SK-N-SH (cell line): ENCODE measurements around the gene PPP1R16B. TPM values are rescaled to one million over a fixed set of nuclear protein-coding genes. Genes with fewer than 3 reads are reported as not detected.

Experiments used
- CTCF ChIA-PET: fragments of 300-600, 350-600 bp; formaldehyde crosslinking; extraction: SDS; loops from one replicate; lab custom pipeline; 2021; lab: Yijun Ruan, JAX
- POLR2A ChIA-PET: fragments of 350-600 bp; sonication (Branson Sonifier 250); formaldehyde crosslinking; extraction: SDS; loops from one replicate; lab custom pipeline; 2020; ENCODE audit warnings: antibody characterized with exemption, inconsistent platforms; lab: Yijun Ruan, JAX
- DNase-seq: peaks from one replicate; pipeline ENCODE4 v3.0.0; 2012
- H2AFZ ChIP-seq: fragments of 200-600 bp; sonication (generic); 2 replicates; pipeline ENCODE4 v1.8.1; 2016; ENCODE audit warnings: antibody characterized with exemption, mild to moderate bottlenecking, low read depth
- H3F3A ChIP-seq: fragments of 200-600 bp; sonication (generic); replicated peaks from 2 replicates; pipeline ENCODE3; 2016; ENCODE audit warnings: antibody characterized with exemption, mild to moderate bottlenecking; ENCODE audit not compliant: insufficient read depth
- H3K27ac ChIP-seq, 2 experiments: fragments of 200-500 bp in 1 of 2; fragments of 200-600 bp in 1 of 2; sonication (Bioruptor generic) in 1 of 2; sonication (generic), shearing (Covaris generic) in 1 of 2; 2 replicates each; pipeline versions ENCODE4 v1.5.1 to v1.6.1; 2014 to 2016; ENCODE audit warnings: low read depth in 2 of 2, inconsistent platforms in 1 of 2, low read length in 1 of 2, mild to moderate bottlenecking in 1 of 2, mixed read lengths in 1 of 2
- H3K27me3 ChIP-seq: fragments of 200-600 bp; sonication (generic), shearing (Covaris generic); 2 replicates; pipeline ENCODE4 v1.6.1; 2016; ENCODE audit warnings: mixed run types; ENCODE audit not compliant: insufficient read depth
- H3K36me3 ChIP-seq, 2 experiments: fragments of 200-500 bp in 1 of 2; fragments of 200-600 bp in 1 of 2; sonication (Bioruptor generic) in 1 of 2; sonication (generic) in 1 of 2; replicated peaks in 1 of 2; 2 replicates each; pipeline versions ENCODE3 to v1.5.1; 2014 to 2016; ENCODE audit warnings: low read length in 1 of 2, mild to moderate bottlenecking in 1 of 2; ENCODE audit not compliant: insufficient read depth in 2 of 2, control insufficient read depth in 1 of 2
- H3K4me1 ChIP-seq, 2 experiments: fragments of 200-500 bp in 1 of 2; fragments of 200-600 bp in 1 of 2; sonication (Bioruptor generic) in 1 of 2; sonication (generic), shearing (Covaris generic) in 1 of 2; 2 replicates each; pipeline versions ENCODE4 v1.5.1 to v1.6.1; 2014 to 2016; ENCODE audit warnings: low read depth in 1 of 2, low read length in 1 of 2, mixed run types in 1 of 2; ENCODE audit not compliant: insufficient read depth in 2 of 2, control insufficient read depth in 1 of 2
- H3K4me2 ChIP-seq: fragments of 200-600 bp; sonication (generic), shearing (Covaris generic); 2 replicates; pipeline ENCODE4 v1.6.1; 2017; ENCODE audit warnings: mixed run types
- H3K4me3 ChIP-seq, 2 experiments: fragments of 200-500 bp in 1 of 2; fragments of 200-600 bp in 1 of 2; sonication (Bioruptor generic) in 1 of 2; sonication (generic), shearing (Covaris generic) in 1 of 2; 2 replicates each; pipeline versions ENCODE4 v1.5.1 to v1.8.1; 2014 to 2016; ENCODE audit warnings: low read depth in 2 of 2, inconsistent platforms in 1 of 2, low read length in 1 of 2, mild to moderate bottlenecking in 1 of 2, mixed read lengths in 1 of 2, moderate library complexity in 1 of 2
- H3K79me2 ChIP-seq: fragments of 200-600 bp; sonication (generic); 2 replicates; pipeline ENCODE4 v1.8.1; 2017; ENCODE audit warnings: mild to moderate bottlenecking; ENCODE audit not compliant: insufficient read depth
- H3K9ac ChIP-seq: fragments of 200-600 bp; sonication (generic); 2 replicates; pipeline ENCODE4 v1.6.1; 2017; ENCODE audit warnings: mixed run types
- H3K9me2 ChIP-seq: fragments of 200-600 bp; sonication (generic); 2 replicates; pipeline ENCODE4 v1.6.1; 2017; ENCODE audit warnings: mixed run types
- H3K9me3 ChIP-seq: fragments of 200-600 bp; sonication (generic); 2 replicates; pipeline ENCODE4 v1.6.1; 2017; ENCODE audit warnings: mixed run types, mild to moderate bottlenecking, moderate library complexity
- H4K20me1 ChIP-seq: fragments of 200-600 bp; sonication (generic); 2 replicates; pipeline ENCODE4 v1.6.1; 2017; ENCODE audit warnings: mild to moderate bottlenecking, mixed run types; ENCODE audit not compliant: insufficient read depth
- CHD2 ChIP-seq: fragments of 150-350 bp; IDR thresholded peaks from 2 replicates; pipeline ENCODE4 v1.6.1; 2018; ENCODE audit warnings: low read length; ENCODE audit not compliant: partially characterized antibody
- EP300 ChIP-seq, 2 experiments: IDR thresholded peaks; 2 replicates each; pipeline versions ENCODE4 v1.4.0 to v1.6.1; 2012; ENCODE audit warnings: borderline replicate concordance in 1 of 2, low read depth in 1 of 2, low read length in 1 of 2
- EZH2phosphoT487 ChIP-seq: fragments of 200-600 bp; sonication (generic); IDR thresholded peaks from 2 replicates; pipeline ENCODE4 v1.6.1; 2017; ENCODE audit warnings: low read depth, mixed run types, mild to moderate bottlenecking, antibody characterized with exemption, moderate library complexity, borderline replicate concordance
- FOSL2 ChIP-seq: IDR thresholded peaks from 2 replicates; pipeline ENCODE4 v1.4.0; 2012; ENCODE audit warnings: low read depth, mild to moderate bottlenecking, moderate library complexity, borderline replicate concordance
- FOXJ3 ChIP-seq: sonication (generic); formaldehyde crosslinking; IDR thresholded peaks from 2 replicates; pipeline ENCODE4 v1.5.1; 2020; ENCODE audit warnings: mild to moderate bottlenecking, missing genetic modification reagents
- FOXM1 ChIP-seq: IDR thresholded peaks from 2 replicates; pipeline ENCODE4 v1.4.0; 2012; ENCODE audit warnings: low read depth, mild to moderate bottlenecking
- IRF3 ChIP-seq: fragments of 150-350 bp; IDR thresholded peaks from 2 replicates; pipeline ENCODE4 v1.6.1; 2016; ENCODE audit warnings: mild to moderate bottlenecking, low read depth, low read length
- JUND ChIP-seq: IDR thresholded peaks from 2 replicates; pipeline ENCODE4 v1.4.0; 2012
- MEF2A ChIP-seq: IDR thresholded peaks from 2 replicates; pipeline ENCODE4 v1.4.0; 2012; ENCODE audit warnings: low read depth, borderline replicate concordance
- NFIC ChIP-seq: IDR thresholded peaks from 2 replicates; pipeline ENCODE4 v1.4.0; 2012; ENCODE audit warnings: borderline replicate concordance
- NRF1 ChIP-seq: IDR thresholded peaks from 2 replicates; pipeline ENCODE4 v1.6.1; 2012; ENCODE audit warnings: low read depth, mild to moderate bottlenecking, low read length
- PBX3 ChIP-seq: IDR thresholded peaks from 2 replicates; pipeline ENCODE4; 2012
- POLR2AphosphoS5 ChIP-seq: IDR thresholded peaks from 2 replicates; pipeline ENCODE4 v1.6.1; 2012; ENCODE audit warnings: low read depth, low read length
- RAD21 ChIP-seq: IDR thresholded peaks from 2 replicates; pipeline ENCODE4 v1.6.1; 2012; ENCODE audit warnings: mild to moderate bottlenecking, low read length
- RCOR1 ChIP-seq: fragments of 150-350 bp; IDR thresholded peaks from 2 replicates; pipeline ENCODE4 v1.6.1; 2017; ENCODE audit warnings: antibody characterized with exemption, low read length
- REST ChIP-seq: IDR thresholded peaks from 2 replicates; pipeline ENCODE4 v1.6.1; 2012; ENCODE audit warnings: mild to moderate bottlenecking, low read depth, low read length, moderate library complexity
- RXRA ChIP-seq: IDR thresholded peaks from 2 replicates; pipeline ENCODE4 v1.4.0; 2012; ENCODE audit warnings: low read depth, mild to moderate bottlenecking, borderline replicate concordance
- SMC3 ChIP-seq: IDR thresholded peaks from 2 replicates; pipeline ENCODE4 v1.6.1; 2012; ENCODE audit warnings: low read depth, low read length, improper control_type of control experiment
- USF1 ChIP-seq: IDR thresholded peaks from 2 replicates; pipeline ENCODE4 v1.4.0; 2012; ENCODE audit warnings: low read depth, borderline replicate concordance
- WGBS: methylation state at CpG from one replicate; pipeline ENCODE4 v1.1.6; 2017; ENCODE audit warnings: low lambda C conversion rate; 5-methylcytosine and 5-hydroxymethylcytosine counted together
- polyA plus RNA-seq, 3 experiments: library from polyadenylated mRNA; depleted of rRNA; stranded (reverse); fragments of >200 nt; gene quantifications; 2 replicates each; pipeline ENCODE4 v1.2.3, GENCODE V29; 2012

Gene PPP1R16B
- polyA plus RNA-seq, 1 of the 3 experiments (the other 2 are of a cell fraction) = 0.28 TPM

GRCh38 chr20:38776363-38776762, 29.1 kb upstream of the PPP1R16B start:
- peaks cover 27% of the 10 kb centered on the region in 2 experiments for H3K36me3 ChIP-seq
- H3K79me2 ChIP-seq = no peaks in the 10 kb centered on the region
- H3K27ac ChIP-seq = no peak overlapping the region
- WGBS = 97% methylated on average over 11 of the region's 11 CpGs
- H3K4me1 ChIP-seq = no peaks in the 10 kb centered on the region
- no peaks in the 10 kb centered on the region for H3K9me3 ChIP-seq
- no peak overlapping the region for H2AFZ ChIP-seq
- no peak overlapping the region for H3K4me2 ChIP-seq
- H3K9me2 ChIP-seq = no peaks in the 10 kb centered on the region
- no peaks in the 10 kb centered on the region for H3K27me3 ChIP-seq
- no peak overlapping the region for H3K4me3 ChIP-seq
- no peaks in the 10 kb centered on the region for H4K20me1 ChIP-seq
- TF ChIP-seq EZH2phosphoT487 (no peak), FOSL2 (no peak), FOXJ3 (CRISPR knock-in tag) (no peak), CHD2 (no peak), NFIC (no peak), EP300 (IDR thresholded peaks at IDR 0.05; ENCODE audit: borderline replicate concordance in 1 of 2, low read depth in 1 of 2, low read length in 1 of 2) (no peak), FOXM1 (no peak), PBX3 (no peak), SMC3 (no peak), POLR2AphosphoS5 (no peak), JUND (no peak), IRF3 (no peak), USF1 (no peak), NRF1 (no peak), RXRA (no peak), REST (no peak), MEF2A (no peak), RAD21 (no peak), RCOR1 (no peak)
- H3K9ac ChIP-seq = no peak overlapping the region
- no peak for DNase-seq
- POLR2A ChIA-PET = no interaction called here
- CTCF ChIA-PET = interaction anchor here (1.5 to 1.6 kb wide), 2 partner anchors 117 to 131 kb away, joined by 4 to 5 read pairs; no protein-coding TSS in a partner anchor
- H3F3A ChIP-seq = no peaks in the 10 kb centered on the region
